CD4-positive, alpha-beta T cell (primary cell): ENCODE measurements around the gene TUBB6. TPM values are rescaled to one million over a fixed set of nuclear protein-coding genes. Genes with fewer than 3 reads are reported as not detected.

Experiments used
- ATAC-seq: fragments of 200-7000 bp; cut with Tn5 transposase; one replicate; pipeline ENCODE4 v1.10.0; 2022; ENCODE audit warnings: mild to moderate bottlenecking; ENCODE audit not compliant: poor library complexity
- CTCF ChIA-PET: fragments of 350-600 bp; sonication (Branson Sonifier 250); formaldehyde crosslinking; loops from one replicate; lab custom pipeline; 2021; ENCODE audit warnings: antibody characterized with exemption, inconsistent platforms; lab: Charles Lee
- POLR2A ChIA-PET: fragments of 350-600 bp; sonication (Branson Sonifier 250); formaldehyde crosslinking; loops from one replicate; lab custom pipeline; 2021; ENCODE audit warnings: antibody characterized with exemption, inconsistent platforms; lab: Charles Lee
- DNase-seq, 14 experiments: peaks; one replicate each; pipeline ENCODE4 v3.0.0-alpha.2; 2013 to 2020; ENCODE audit warnings: mixed read lengths in 2 of 14
- H3K27ac ChIP-seq, 2 donors: one replicate each; pipeline versions ENCODE4 v1.5.1 to v1.7.0; 2013; ENCODE audit warnings: low read length in 2 of 2, low read depth in 1 of 2, mild to moderate bottlenecking in 1 of 2
- H3K27me3 ChIP-seq, 2 experiments: 1 replicate in 1 of 2; 2 replicates in 1 of 2; pipeline versions ENCODE4 v1.6.1 to v1.7.0; 2013; ENCODE audit warnings: low read length in 2 of 2, control low read depth in 1 of 2, mild to moderate bottlenecking in 1 of 2, moderate library complexity in 1 of 2; ENCODE audit not compliant: insufficient read depth in 2 of 2, control insufficient read depth in 1 of 2
- H3K36me3 ChIP-seq: one replicate; pipeline ENCODE4 v1.6.1; 2013; ENCODE audit warnings: low read length, control low read depth; ENCODE audit not compliant: insufficient read depth
- H3K4me1 ChIP-seq: one replicate; pipeline ENCODE4 v1.6.1; 2013; ENCODE audit warnings: low read length, control low read depth; ENCODE audit not compliant: insufficient read depth
- H3K4me3 ChIP-seq: one replicate; pipeline ENCODE4 v1.5.1; 2013; ENCODE audit warnings: mild to moderate bottlenecking, low read length, moderate library complexity
- H3K9me3 ChIP-seq, 2 experiments: 1 replicate in 1 of 2; 2 replicates in 1 of 2; pipeline versions ENCODE4 v1.6.1 to v1.7.0; 2013; ENCODE audit warnings: low read length in 2 of 2, mild to moderate bottlenecking in 2 of 2, control low read depth in 1 of 2, moderate library complexity in 1 of 2; ENCODE audit not compliant: control insufficient read depth in 1 of 2, insufficient read depth in 1 of 2
- H3K27ac Mint-ChIP-seq: one replicate; pipeline ENCODE4 v1.8.0; 2020; ENCODE audit warnings: mixed read lengths
- H3K27me3 Mint-ChIP-seq: one replicate; pipeline ENCODE4 v1.8.0; 2021; ENCODE audit warnings: mixed read lengths
- H3K36me3 Mint-ChIP-seq: one replicate; pipeline ENCODE4 v1.8.0; 2021; ENCODE audit warnings: low read depth, mixed read lengths
- H3K4me1 Mint-ChIP-seq: one replicate; pipeline ENCODE4 v1.8.0; 2021; ENCODE audit warnings: low read depth, mixed read lengths
- H3K4me3 Mint-ChIP-seq: one replicate; pipeline ENCODE4 v1.8.0; 2020; ENCODE audit warnings: mild to moderate bottlenecking, mixed read lengths
- H3K9me3 Mint-ChIP-seq: one replicate; pipeline ENCODE4 v1.8.0; 2020; ENCODE audit warnings: mixed read lengths
- intact Hi-C, 2 experiments: fragments of 100-400 bp; cut with DNase I in 1 of 2; cut with micrococcal nuclease in 1 of 2; formaldehyde crosslinking; loops; one replicate each; pipeline versions ENCODE4 v1.15.1 to v1.9.0; 2023 to 2025; cut with DNase I, micrococcal nuclease
- total RNA-seq, 174 experiments: library from RNA in 2 of 174; stranded (reverse) in 2 of 174; gene quantifications; one replicate each; pipeline ENCODE4 v1.2.3 and lab custom pipeline; 2021 to 2026
- TF ChIP-seq, protein P1 (sequence below): fragments of 200-600 bp; IDR thresholded peaks from one replicate; pipeline ENCODE4 v1.8.0; 2022; ENCODE audit warnings: antibody characterized with exemption, mild to moderate bottlenecking

TUBB6 gene
- total RNA-seq, 2 experiments from 2014 or later, result 0.88 to 0.98 TPM

DNA sequence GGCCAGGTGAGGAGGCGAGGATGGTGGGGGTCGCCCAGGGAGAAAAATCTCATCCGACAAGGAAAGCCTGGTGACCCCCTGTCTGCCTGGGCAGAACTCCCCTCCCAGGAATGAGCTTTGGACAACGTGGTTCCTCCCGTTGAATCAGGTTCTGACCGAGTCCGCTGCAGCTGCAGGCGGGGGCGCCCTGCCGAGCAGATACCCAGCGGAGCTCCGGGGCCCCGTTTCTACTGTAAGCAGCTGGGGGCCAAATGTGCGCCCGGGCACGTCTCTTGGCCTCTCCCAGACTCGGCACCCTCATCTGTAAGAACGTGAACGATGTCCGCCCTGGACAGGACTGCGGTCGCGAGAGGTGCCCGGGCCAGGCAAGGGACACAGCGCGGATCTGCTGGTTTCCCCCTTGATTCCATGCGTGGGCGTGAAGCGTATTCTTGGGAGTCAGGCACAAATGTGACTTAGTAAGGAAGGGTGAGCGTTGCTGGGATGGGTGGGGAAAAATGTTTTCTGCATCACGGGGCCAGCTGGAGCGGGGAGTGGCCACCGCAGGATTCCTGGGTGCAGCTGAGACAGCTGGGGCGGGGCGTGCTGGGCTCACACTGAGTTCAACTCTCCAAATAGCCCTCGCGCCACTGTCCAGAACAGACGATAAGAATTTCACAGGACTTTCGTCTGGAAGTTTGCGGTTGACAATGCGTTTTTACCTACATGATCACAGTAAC lies 20.2 kb upstream of the TUBB6 start:
- POLR2A ChIA-PET, result no interaction called here
- H3K4me3 Mint-ChIP-seq, result no peak overlapping the region
- Histone ChIP-seq H3K36me3 (no peaks in the 10 kb centered on the region), H3K4me3 (no peak overlapping the region), H3K4me1 (peaks cover 9% of the 10 kb centered on the region), H3K27me3 (peaks cover 40 to 47% of the 10 kb centered on the region in 2 experiments), H3K9me3 (peaks cover 0 to 12% of the 10 kb centered on the region in 2 experiments), H3K27ac (no peak overlapping the region)
- TF ChIP-seq, protein P1, sequence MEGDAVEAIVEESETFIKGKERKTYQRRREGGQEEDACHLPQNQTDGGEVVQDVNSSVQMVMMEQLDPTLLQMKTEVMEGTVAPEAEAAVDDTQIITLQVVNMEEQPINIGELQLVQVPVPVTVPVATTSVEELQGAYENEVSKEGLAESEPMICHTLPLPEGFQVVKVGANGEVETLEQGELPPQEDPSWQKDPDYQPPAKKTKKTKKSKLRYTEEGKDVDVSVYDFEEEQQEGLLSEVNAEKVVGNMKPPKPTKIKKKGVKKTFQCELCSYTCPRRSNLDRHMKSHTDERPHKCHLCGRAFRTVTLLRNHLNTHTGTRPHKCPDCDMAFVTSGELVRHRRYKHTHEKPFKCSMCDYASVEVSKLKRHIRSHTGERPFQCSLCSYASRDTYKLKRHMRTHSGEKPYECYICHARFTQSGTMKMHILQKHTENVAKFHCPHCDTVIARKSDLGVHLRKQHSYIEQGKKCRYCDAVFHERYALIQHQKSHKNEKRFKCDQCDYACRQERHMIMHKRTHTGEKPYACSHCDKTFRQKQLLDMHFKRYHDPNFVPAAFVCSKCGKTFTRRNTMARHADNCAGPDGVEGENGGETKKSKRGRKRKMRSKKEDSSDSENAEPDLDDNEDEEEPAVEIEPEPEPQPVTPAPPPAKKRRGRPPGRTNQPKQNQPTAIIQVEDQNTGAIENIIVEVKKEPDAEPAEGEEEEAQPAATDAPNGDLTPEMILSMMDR, result no peak
- DNase-seq (no peak), ATAC-seq (no peak)
- no peaks in the 10 kb centered on the region for H3K9me3 Mint-ChIP-seq
- H3K27me3 Mint-ChIP-seq, result peaks cover 43% of the 10 kb centered on the region
- H3K4me1 Mint-ChIP-seq, result no peaks in the 10 kb centered on the region
- intact Hi-C loops, result no loop called here
- no peaks in the 10 kb centered on the region for H3K36me3 Mint-ChIP-seq
- H3K27ac Mint-ChIP-seq, result no peak overlapping the region
- CTCF ChIA-PET, result no interaction called here

DNA sequence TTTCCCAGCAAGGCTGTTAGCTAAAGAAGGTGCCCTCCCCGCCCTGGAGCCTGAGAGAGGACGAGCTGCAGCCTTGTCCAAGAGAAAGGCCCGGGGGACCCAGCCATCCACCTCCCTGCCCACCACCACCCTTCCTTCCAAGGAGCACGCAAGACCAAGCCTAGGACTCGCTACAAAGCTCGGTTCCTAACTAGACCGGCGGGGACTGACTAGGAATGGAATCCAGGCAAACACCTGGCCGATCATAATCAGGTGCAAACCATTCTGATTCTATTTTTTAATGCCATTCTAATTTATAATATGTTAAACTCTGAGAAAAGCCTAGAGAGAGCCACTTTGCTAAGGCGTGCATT lies 19.7 kb upstream of the TUBB6 start:
- Mint-ChIP-seq H3K36me3 (no peaks in the 10 kb centered on the region), H3K4me1 (no peaks in the 10 kb centered on the region), H3K27me3 (peaks cover 43% of the 10 kb centered on the region), H3K9me3 (no peaks in the 10 kb centered on the region), H3K4me3 (no peak overlapping the region), H3K27ac (no peak overlapping the region)
- Histone ChIP-seq H3K4me1 (peaks cover 9% of the 10 kb centered on the region), H3K36me3 (no peaks in the 10 kb centered on the region), H3K27ac (no peak overlapping the region), H3K9me3 (peaks cover 0 to 12% of the 10 kb centered on the region in 2 experiments), H3K4me3 (no peak overlapping the region), H3K27me3 (peaks cover 40 to 47% of the 10 kb centered on the region in 2 experiments)
- ChIA-PET CTCF (no interaction called here), POLR2A (no interaction called here)
- TF ChIP-seq, protein P1, result no peak
- intact Hi-C loops, result no loop called here
- ATAC-seq, result no peak
- DNase-seq, result no peak

DNA sequence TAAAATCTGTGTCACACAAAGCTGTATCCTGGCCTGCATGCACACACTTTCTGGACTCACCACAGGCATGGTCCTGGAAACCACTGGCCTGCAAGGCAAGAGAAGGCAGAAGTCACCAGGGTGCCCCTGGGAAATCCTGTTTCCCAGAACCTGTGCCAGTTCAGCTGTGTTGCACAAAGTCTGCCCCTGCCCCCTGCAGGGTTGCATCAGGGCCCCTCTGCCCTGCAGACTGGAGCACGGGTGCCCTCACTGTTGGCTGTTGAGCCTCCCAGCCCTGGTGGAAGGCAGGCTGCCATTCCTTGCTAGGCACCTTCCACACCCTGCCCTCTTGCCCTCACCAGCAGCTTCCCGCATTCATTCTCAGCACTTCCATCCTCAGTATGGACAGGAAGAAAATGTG lies 18.0 kb upstream of the TUBB6 start:
- intact Hi-C loops, result no loop called here
- H3K9me3 ChIP-seq, result peaks cover 0 to 12% of the 10 kb centered on the region in 2 experiments
- no peak overlapping the region for H3K4me3 ChIP-seq
- no peaks in the 10 kb centered on the region for H3K4me1 Mint-ChIP-seq
- ChIA-PET POLR2A (no interaction called here), CTCF (no interaction called here)
- peaks cover 42% of the 10 kb centered on the region for H3K27me3 Mint-ChIP-seq
- TF ChIP-seq, protein P1, result no peak
- H3K9me3 Mint-ChIP-seq, result no peaks in the 10 kb centered on the region
- H3K4me1 ChIP-seq, result peaks cover 9% of the 10 kb centered on the region
- H3K27ac Mint-ChIP-seq, result no peak overlapping the region
- DNase-seq (no peak), ATAC-seq (no peak)
- H3K4me3 Mint-ChIP-seq, result no peak overlapping the region
- no peak overlapping the region for H3K27ac ChIP-seq
- H3K36me3 Mint-ChIP-seq, result no peaks in the 10 kb centered on the region
- peaks cover 34 to 43% of the 10 kb centered on the region in 2 experiments for H3K27me3 ChIP-seq
- H3K36me3 ChIP-seq, result no peaks in the 10 kb centered on the region
